LNCAP (cell line): ENCODE results near the gene DNAJC17.

ENCODE experiments used
- CTCF ChIP-seq: fragments of 450-650 bp; IDR thresholded peaks from 2 replicates; pipeline ENCODE4 v1.5.1; 2017; ENCODE audit warnings: mild to moderate bottlenecking

The DNAJC17 gene

GRCh38 chr15:40793216-40793989, 13.9 kb downstream of the DNAJC17 start:
- no peak for TF ChIP-seq CTCF

GRCh38 chr15:40792394-40792793, 14.9 kb downstream of the DNAJC17 start:
- TF ChIP-seq CTCF: no peak

- no peak for TF ChIP-seq CTCF
These were observed 16.6 kb downstream of the DNAJC17 start for GRCh38 chr15:40790718-40791117.

GRCh38 chr15:40789999-40790398, 17.3 kb downstream of the DNAJC17 start:
- no peak for TF ChIP-seq CTCF

GRCh38 chr15:40789119-40789518, 18.2 kb downstream of the DNAJC17 start:
- no peak for TF ChIP-seq CTCF

GRCh38 chr15:40787991-40788390, 19.3 kb downstream of the DNAJC17 start:
- TF ChIP-seq CTCF: no peak

GRCh38 chr15:40787344-40787841, 19.9 kb downstream of the DNAJC17 start:
- TF ChIP-seq CTCF: no peak
